Transverse colon (tissue), 4 donors: ENCODE measurements around the gene POLD1. TPM values are rescaled to one million over a fixed set of nuclear protein-coding genes. Genes with fewer than 3 reads are reported as not detected.

Source experiments
- DNase-seq: peaks from one replicate; pipeline ENCODE4 v3.0.0-alpha.2; 2019
- H3K27ac ChIP-seq, 4 donors: fragments of 200-600 bp; sonication (generic); 2 replicates each; pipeline ENCODE4 v1.5.1; 2016 to 2018; ENCODE audit warnings: inconsistent platforms in 4 of 4
- H3K27me3 ChIP-seq: fragments of 200-600 bp; sonication (generic); 2 replicates; pipeline ENCODE4 v1.5.1; 2017; ENCODE audit warnings: inconsistent platforms
- H3K36me3 ChIP-seq, 4 donors: fragments of 200-600 bp; sonication (generic); 2 replicates each; pipeline ENCODE4 v1.5.1; 2017 to 2019; ENCODE audit warnings: inconsistent platforms in 4 of 4
- H3K4me1 ChIP-seq, 4 donors: fragments of 200-600 bp; sonication (generic); 2 replicates each; pipeline ENCODE4 v1.5.1; 2017 to 2020; ENCODE audit warnings: inconsistent platforms in 4 of 4
- H3K4me3 ChIP-seq, 4 donors: fragments of 200-600 bp; sonication (generic); 1 replicate in 1 of 4; 2 replicates in 3 of 4; pipeline versions ENCODE4 v1.5.1 to v1.6.1; 2017 to 2019; ENCODE audit warnings: inconsistent platforms in 4 of 4
- H3K9me3 ChIP-seq, 2 donors: fragments of 200-600 bp; sonication (generic); 2 replicates each; pipeline ENCODE4 v1.5.1; 2017 to 2019; ENCODE audit warnings: inconsistent platforms in 2 of 2
- CTCF ChIP-seq, 5 experiments: fragments of 200-600 bp in 3 of 5; fragments of 450-650 bp in 2 of 5; sonication (generic) in 3 of 5; IDR thresholded peaks; 1 replicate in 2 of 5; 2 replicates in 3 of 5; pipeline ENCODE4 v1.5.1; 2016 to 2017; ENCODE audit warnings: antibody characterized with exemption in 5 of 5, inconsistent platforms in 3 of 5, mild to moderate bottlenecking in 2 of 5, moderate library complexity in 1 of 5
- EP300 ChIP-seq: sonication (generic); formaldehyde crosslinking; IDR thresholded peaks from one replicate; pipeline ENCODE4 v1.6.1; 2017; ENCODE audit warnings: antibody characterized with exemption, low read depth
- POLR2A ChIP-seq: fragments of 450-650 bp; IDR thresholded peaks from one replicate; pipeline ENCODE4 v1.6.1; 2016; ENCODE audit warnings: antibody characterized with exemption, mild to moderate bottlenecking, moderate library complexity
- POLR2AphosphoS5 ChIP-seq, 3 donors: sonication (generic); formaldehyde crosslinking; IDR thresholded peaks; one replicate each; pipeline ENCODE4 v1.6.1; 2016; ENCODE audit warnings: antibody characterized with exemption in 3 of 3
- WGBS, 2 donors: methylation state at CpG; one replicate each; pipeline ENCODE4 v1.1.5; 2018; ENCODE audit warnings: low coverage in 1 of 2; 5-methylcytosine and 5-hydroxymethylcytosine counted together
- in situ Hi-C, 4 donors: fragments of 200-750 bp; cut with MboI; loops; one replicate each; pipeline versions ENCODE4 v1.15.0 to v1.15.1; 2017; ENCODE audit warnings: low sequenced_read_pairs in 3 of 4, low pct_ligation_motif_present in 1 of 4, low pct_unique_long_range_greater_than_20kb in 1 of 4
- intact Hi-C: fragments of 100-400 bp; cut with DNase I; formaldehyde crosslinking; loops from one replicate; pipeline ENCODE4 v1.15.1; 2023; ENCODE audit warnings: low total_unique reads
- total RNA-seq, 4 donors: library from RNA; depleted of rRNA; stranded (reverse); fragments of >200 nt; gene quantifications; one replicate each; pipeline ENCODE4 v1.1.0, GENCODE V29; 2016

The POLD1 gene
- total RNA-seq, 4 donors from 2014 or later = 14.6 to 59.1 (median 25.9) TPM

GRCh38 chr19:50422397-50423278 is 38.5 kb downstream of the POLD1 start:
- Histone ChIP-seq H3K36me3 (no peaks in the 10 kb centered on the region), H3K4me1 (peaks cover 0 to 11% (median 9%) of the 10 kb centered on the region in 4 donors), H3K4me3 (no peak overlapping the region), H3K27ac (no peak overlapping the region), H3K27me3 (peaks cover 52% of the 10 kb centered on the region), H3K9me3 (no peaks in the 10 kb centered on the region)
- intact Hi-C loops = loop anchor here (1.0 kb wide), 1 partner anchor 19 kb away; no protein-coding TSS in a partner anchor
- no peak for DNase-seq
- in situ Hi-C loops = loop anchor here in 1 of 4 donors (10.0 kb wide), 1 partner anchor 58 kb away; the partner anchor contains the start of gene NAPSA
- WGBS, 2 donors = 87 to 100% methylated on average over 2 to 18 of the region's 18 CpGs
- TF ChIP-seq CTCF (IDR thresholded peaks at IDR 0.05) = no peak
- TF ChIP-seq POLR2A = no peak
- TF ChIP-seq POLR2AphosphoS5 (IDR thresholded peaks at IDR 0.05) = no peak
- TF ChIP-seq EP300 = no peak

- no peaks in the 10 kb centered on the region for H3K9me3 ChIP-seq
- in situ Hi-C loops = loop anchor here in 1 of 4 donors (10.0 kb wide), 1 partner anchor 59 kb away; the partner anchor contains the start of gene NAPSA
- H3K27me3 ChIP-seq = peaks cover 47% of the 10 kb centered on the region
- no peak overlapping the region for H3K4me3 ChIP-seq
- TF ChIP-seq EP300 (no peak), CTCF (IDR thresholded peaks at IDR 0.05) (no peak), POLR2AphosphoS5 (IDR thresholded peaks at IDR 0.05) (no peak), POLR2A (no peak)
- DNase-seq = no peak
- intact Hi-C loops = no loop called here
- WGBS, 2 donors = 78 to 84% methylated on average over 5 to 22 of the region's 22 CpGs
- H3K27ac ChIP-seq = no peak overlapping the region
- H3K4me1 ChIP-seq = peaks cover 0 to 11% (median 6%) of the 10 kb centered on the region in 4 donors
- H3K36me3 ChIP-seq = no peaks in the 10 kb centered on the region
These were observed 39.3 kb downstream of the POLD1 start for GRCh38 chr19:50423279-50424113.

GRCh38 chr19:50425581-50425980 is 41.4 kb downstream of the POLD1 start:
- TF ChIP-seq EP300 = no peak
- TF ChIP-seq POLR2A = no peak
- TF ChIP-seq CTCF (IDR thresholded peaks at IDR 0.05) = no peak
- TF ChIP-seq POLR2AphosphoS5 (IDR thresholded peaks at IDR 0.05) = no peak
- H3K9me3 ChIP-seq = no peaks in the 10 kb centered on the region
- intact Hi-C loops = no loop called here
- DNase-seq = no peak
- no peak overlapping the region for H3K4me3 ChIP-seq
- peaks cover 47% of the 10 kb centered on the region for H3K27me3 ChIP-seq
- no peaks in the 10 kb centered on the region for H3K36me3 ChIP-seq
- 63 to 83% methylated on average over 2 to 7 of the region's 7 CpGs for WGBS, 2 donors
- in situ Hi-C loops = loop anchor here in 1 of 4 donors (10.0 kb wide), 1 partner anchor 61 kb away; the partner anchor contains the start of gene NAPSA
- H3K27ac ChIP-seq = no peak overlapping the region
- peaks cover 0 to 11% (median 2%) of the 10 kb centered on the region in 4 donors for H3K4me1 ChIP-seq
